GM21737 (cell line): ENCODE measurements around the gene CERS2.

Experiments used
- ATAC-seq: cut with Tn5 transposase; IDR thresholded peaks from one replicate; pipeline ENCODE4 v1.9.1; 2021; ENCODE audit warnings: mild to moderate bottlenecking, moderate library complexity; ENCODE audit not compliant: unreplicated experiment

CERS2 gene

GRCh38 chr1:150974580-150975478 is at the start of gene CERS2:
CERS2 (minus strand) TSS chr1:150974835; CDS start chr1:150969090, 5,745 bp downstream.
- peak; percentile 60 for ATAC-seq

DNA sequence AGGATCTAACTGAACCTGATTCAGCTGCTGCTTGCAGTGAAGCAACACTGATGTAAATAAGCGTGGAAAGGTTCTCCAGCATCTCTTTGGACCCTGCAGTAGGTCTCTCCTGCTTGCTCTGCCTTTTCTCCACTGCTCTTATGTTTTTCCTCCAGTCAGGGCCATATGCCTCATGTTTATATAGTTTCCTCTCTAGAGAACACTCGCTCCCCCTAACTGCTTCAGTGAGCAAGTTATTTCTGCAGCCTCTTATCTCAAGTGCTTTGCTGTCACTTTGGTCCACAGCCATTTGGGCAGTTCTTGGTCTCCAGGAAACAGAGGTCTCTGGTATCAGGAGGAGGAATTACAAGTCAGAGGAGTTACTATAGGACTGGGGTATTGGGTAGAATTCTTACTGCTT is 38.9 kb upstream of the CERS2 start:
- ATAC-seq = no peak

DNA sequence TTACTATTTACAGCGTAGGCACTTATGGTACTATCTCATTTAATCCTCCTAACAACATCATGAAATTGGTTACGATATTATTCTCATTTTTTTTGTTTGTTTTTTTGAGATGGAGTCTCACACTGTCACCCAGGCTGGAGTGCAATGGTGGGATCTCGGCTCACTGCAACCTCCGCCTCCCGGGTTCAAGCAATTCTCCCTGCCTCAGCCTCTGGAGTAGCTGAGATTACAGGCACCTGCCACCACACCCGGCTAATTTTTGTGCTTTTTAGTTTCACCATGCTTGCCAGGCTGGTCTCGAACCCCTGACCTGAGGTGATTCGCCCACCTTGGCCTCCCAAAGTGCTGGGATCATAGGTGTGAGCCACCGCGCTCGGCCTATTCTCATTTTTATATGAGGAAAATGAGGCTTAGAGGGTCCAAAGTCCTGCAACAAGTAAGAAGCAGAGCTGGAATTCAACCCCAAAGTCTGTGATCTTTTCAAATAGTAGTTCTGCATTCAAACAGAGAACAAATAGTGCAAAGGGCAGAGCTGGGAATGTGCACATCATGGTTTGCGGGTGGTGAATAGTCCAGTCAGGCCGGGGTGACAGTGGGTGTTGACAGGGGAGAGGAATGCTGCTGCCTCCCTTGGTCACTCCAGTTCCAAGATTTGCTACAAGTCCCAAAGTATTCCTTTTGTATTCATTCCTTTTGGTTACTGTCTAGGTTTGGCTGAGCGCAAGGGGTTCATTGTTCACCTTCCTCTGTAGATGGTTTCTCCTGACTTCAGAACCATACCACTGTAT is 38.2 kb upstream of the CERS2 start:
- no peak for ATAC-seq

DNA sequence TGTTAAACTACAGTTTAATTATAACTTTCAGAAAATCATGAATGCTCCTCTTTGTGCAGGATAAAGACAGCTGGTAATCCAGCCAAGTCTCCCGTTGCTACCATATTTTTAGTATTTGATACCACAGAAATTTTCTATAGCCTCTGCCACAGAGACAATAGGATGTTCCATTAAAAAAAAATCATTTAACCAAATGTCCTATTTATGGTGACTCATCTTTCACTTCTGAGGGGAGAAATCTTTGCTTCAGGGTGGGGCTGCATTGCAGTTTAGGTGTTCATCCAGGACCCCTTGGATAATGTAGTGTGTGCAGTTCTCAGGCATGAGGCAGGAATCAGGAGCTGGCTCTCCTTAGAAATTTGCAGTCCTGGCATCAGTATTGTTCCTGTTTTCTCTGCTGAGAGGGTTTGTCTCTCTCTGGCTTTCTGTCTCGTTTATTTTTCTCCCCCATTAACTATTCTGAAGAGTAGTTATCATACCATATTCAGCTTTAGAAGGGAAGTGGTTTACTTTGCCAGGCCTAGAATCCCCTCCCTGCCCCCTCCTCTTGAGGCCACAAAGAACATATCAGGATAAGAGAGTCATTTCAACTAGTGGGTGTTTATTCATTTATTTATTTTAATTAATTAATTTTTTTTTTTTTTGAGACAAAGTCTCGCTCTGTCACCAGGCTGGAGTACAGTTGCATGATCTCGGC is 36.7 kb upstream of the CERS2 start:
- ATAC-seq = no peak

DNA sequence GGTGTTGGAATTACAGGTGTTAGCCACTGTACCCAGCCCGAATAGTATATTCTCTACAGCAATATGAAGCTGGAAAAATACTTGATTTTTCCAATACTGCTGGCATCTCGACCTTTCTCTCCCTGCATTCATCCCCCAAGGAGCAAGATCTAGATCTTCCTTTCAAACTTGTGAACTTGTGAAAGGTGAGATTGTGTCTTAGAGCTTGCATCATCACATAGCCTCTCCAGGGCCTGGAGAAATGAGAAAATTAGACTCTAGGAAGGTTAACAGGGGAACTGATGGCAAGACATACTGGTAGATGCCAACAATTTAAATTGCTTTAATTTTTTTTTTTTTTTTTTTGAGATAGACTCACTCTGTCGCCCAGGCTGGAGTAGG is 35.7 kb upstream of the CERS2 start:
- ATAC-seq = no peak

DNA sequence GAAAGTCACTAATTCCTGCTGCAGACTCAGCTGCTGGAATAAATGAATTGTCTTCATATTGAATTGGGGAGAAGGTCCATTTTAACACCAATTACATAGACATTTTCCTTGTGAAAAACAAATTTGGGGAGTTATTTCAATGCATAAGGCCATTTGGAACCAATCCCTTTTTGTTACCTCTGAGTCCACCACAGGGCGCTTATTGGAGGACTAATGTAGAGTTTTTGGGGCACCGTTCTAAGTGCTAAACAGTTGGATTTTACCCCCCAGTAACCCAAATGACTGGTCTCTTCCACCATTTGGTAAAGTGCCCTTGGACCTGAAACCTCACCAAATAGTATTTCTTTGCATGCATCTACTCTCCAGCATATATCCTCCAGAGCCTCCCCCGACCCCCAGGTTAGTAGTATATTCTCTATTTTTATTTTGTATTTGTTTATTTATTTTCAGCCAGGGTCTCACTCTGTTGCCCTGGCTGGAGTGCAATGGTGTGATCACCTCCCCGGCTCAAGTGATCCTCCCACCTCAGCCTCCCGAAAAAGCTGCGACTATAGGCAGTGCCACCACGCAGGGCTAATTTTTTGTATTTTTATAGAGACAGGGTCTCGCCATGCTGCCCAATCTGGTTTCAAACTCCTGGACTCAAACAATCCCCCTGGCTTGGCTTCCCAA is 35.2 kb upstream of the CERS2 start:
- ATAC-seq = no peak

- ATAC-seq = no peak
Measured at GRCh38 chr1:151009206-151009587, 34.6 kb upstream of the CERS2 start.

DNA sequence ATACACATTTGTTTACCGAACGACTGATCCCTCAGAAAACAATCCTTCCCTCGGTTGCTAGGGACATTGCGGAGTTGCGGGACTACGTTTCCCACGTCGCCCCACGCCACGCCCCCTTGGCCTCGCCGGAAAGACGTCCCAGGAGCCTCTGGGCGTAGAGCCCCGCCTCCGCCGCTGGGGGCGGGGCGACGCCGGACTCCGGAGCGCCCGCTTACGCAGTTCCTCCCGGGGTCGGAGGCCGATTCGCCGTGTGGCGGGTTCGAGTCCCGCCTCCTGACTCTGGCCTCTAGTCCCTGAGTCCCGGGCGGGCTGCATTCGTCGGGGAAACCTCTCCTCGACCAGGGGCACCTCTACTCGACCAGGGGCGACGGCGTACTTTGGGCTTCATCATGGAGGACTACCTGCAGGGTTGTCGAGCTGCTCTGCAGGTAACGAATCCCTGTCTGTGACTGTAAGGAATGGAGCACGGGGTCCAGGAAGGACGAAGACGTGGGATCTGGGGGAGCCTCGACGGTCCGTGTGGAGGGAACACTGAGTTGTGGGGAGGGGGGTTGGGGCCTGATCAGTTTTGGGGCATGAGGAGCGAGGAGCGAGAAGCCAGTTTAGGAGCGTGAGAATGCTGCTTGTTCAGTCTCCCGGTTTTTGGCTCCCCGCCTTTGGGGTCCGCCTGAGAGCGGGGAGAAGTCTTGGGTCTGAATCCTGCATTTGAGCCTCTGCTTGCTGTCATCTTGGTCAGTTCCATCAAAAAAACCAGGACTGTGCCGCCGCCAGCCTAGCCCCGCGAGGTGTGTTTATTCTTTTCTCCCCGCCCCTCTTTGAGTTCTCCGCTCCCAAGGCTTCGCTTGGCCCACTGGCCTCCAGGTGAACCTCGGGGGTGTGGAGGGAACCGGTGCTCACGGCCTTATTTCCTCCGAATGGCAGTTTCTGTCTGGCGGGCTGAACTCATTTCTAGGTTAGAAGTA is 33.9 kb upstream of the CERS2 start, which contains the start of gene PRUNE1:
PRUNE1 (plus strand) TSS at position 206 of the 962 bp plus-strand sequence; CDS start at position 390, 184 bp downstream.
- ATAC-seq = peak; percentile 84

DNA sequence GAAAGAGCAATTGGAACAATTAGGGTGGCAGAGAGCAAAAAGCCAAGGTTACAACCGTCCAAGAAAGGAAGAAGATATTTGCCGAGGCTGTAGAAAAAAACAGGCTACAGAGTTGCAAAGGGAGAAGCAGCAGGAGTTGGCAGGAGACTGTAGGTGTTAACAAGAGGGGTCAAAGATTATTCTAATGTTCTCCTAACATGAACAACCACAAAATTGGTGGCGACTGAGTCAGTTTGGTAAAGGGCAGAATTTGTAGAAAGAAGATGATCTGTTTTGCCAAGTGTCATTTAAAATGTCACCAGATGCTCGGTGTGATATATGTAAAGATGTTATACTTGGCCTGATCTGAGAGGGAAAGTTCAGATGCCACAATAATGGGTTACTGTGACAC is 33.2 kb upstream of the CERS2 start:
- peak; percentile 2 for ATAC-seq

DNA sequence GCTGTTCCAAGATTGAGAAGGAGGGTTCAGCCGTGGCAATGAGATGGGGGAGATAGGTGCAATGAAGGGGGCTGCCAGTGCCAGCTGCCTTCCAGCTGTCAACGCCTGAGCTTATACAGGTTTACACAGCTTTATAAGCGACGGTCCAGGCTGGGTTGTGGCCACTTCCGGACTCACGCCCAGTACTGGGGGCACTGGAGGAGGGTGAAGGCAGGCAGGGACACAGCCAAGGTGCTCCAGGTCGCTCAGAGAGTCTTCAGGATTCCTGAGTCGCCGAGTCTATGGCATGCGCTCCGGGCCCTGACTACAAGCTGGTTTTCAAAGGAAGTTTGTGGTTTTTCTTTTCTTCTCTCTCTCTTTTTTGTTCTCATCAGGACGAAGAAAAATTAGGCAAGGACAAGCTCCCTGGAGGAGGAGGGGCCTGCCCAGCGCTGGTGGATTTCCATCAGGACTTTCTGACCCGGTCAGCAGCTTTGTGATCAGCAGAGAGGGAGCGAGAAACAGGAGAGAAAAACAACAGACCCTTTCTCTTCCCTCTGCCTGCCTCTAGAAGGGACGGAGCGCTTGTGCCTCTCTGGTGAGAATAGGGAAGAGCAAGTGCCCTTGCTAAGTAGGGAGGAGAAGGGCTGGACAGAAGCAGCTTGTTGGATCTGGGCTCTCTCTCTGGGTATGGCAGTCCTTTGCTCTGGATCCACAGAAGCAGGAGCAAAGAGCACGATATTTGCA is 31.9 kb upstream of the CERS2 start, which contains the start of gene MINDY1:
MINDY1 (minus strand) TSS at position 576 of the 726 bp plus-strand sequence. CDS start 4,285 bp downstream, outside the sequence.
- ATAC-seq = peak; percentile 40

- ATAC-seq = no peak
Measured at GRCh38 chr1:151005729-151006319, 31.2 kb upstream of the CERS2 start.

- no peak for ATAC-seq
Measured at GRCh38 chr1:151003180-151003579, 28.5 kb upstream of the CERS2 start.

- no peak for ATAC-seq
Measured at GRCh38 chr1:151002611-151003010, 28.0 kb upstream of the CERS2 start.

- no peak for ATAC-seq
Measured at GRCh38 chr1:151002051-151002450, 27.4 kb upstream of the CERS2 start.

DNA sequence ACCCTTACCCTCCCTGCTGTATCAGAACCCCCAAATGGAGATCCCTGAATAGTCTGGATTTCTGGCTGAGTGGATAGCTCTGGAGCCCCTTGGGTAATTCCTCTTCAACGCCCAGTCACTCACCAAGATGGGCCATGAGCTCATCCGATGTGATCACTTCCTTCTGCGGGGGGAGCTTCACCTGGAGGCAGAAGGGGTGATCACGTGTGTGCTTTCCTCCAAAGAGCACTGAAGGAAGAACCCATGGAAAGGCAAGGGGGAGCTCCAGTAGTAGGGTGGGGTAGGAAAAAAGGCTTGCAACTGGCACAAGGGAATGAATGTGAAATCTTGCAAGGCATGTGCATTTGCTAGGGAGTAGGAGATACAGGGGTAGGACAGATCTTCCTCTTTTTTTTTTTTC is 27.0 kb upstream of the CERS2 start:
- ATAC-seq = no peak

- no peak for ATAC-seq
Measured at GRCh38 chr1:151000408-151000807, 25.8 kb upstream of the CERS2 start.

- no peak for ATAC-seq
Measured at GRCh38 chr1:150999926-151000325, 25.3 kb upstream of the CERS2 start.

- ATAC-seq = no peak
Measured at GRCh38 chr1:150999051-150999674, 24.5 kb upstream of the CERS2 start.
